Esophagus muscularis mucosa (tissue), 4 donors: ENCODE data around the gene PDGFB.

Source experiments
- EP300 ChIP-seq: sonication (generic); formaldehyde crosslinking; IDR thresholded peaks from one replicate; pipeline ENCODE4 v1.6.1; 2017; ENCODE audit warnings: antibody characterized with exemption
- POLR2A ChIP-seq: fragments of 450-650 bp; IDR thresholded peaks from one replicate; pipeline ENCODE4 v1.6.1; 2017; ENCODE audit warnings: antibody characterized with exemption, moderate library complexity, mild to moderate bottlenecking, low read depth
- TF ChIP-seq, protein P1 (sequence below), 3 experiments: fragments of 200-600 bp in 2 of 3; fragments of 450-650 bp in 1 of 3; sonication (generic) in 2 of 3; IDR thresholded peaks; one replicate each; pipeline ENCODE4 v1.5.1; 2017 to 2019; ENCODE audit warnings: antibody characterized with exemption in 3 of 3, mild to moderate bottlenecking in 2 of 3, moderate library complexity in 1 of 3

DNA sequence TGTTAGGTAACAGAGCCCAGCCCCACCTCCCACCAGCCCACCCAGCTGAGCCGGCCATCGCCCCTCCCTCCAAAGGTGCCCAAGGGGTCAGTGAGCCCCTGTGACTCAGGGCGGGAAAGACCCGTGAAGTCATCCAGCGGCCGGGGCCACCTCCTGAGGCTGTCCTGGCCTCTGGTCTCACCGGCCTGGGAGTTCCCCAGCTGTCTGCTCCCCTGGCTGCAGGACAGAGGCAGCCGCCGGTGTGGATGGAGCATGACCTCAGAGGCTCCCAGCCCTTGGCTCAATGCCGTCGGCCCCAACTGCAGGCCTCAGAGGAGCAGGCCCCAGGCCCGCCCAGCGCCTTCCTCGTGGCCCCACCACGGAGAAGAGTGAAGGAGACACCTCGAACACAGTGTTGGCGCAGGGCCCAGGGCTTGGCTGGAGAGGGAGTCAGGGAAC lies 46.0 kb upstream of the PDGFB start:
- TF ChIP-seq EP300 (no peak), POLR2A (no peak)
- TF ChIP-seq, protein P1, sequence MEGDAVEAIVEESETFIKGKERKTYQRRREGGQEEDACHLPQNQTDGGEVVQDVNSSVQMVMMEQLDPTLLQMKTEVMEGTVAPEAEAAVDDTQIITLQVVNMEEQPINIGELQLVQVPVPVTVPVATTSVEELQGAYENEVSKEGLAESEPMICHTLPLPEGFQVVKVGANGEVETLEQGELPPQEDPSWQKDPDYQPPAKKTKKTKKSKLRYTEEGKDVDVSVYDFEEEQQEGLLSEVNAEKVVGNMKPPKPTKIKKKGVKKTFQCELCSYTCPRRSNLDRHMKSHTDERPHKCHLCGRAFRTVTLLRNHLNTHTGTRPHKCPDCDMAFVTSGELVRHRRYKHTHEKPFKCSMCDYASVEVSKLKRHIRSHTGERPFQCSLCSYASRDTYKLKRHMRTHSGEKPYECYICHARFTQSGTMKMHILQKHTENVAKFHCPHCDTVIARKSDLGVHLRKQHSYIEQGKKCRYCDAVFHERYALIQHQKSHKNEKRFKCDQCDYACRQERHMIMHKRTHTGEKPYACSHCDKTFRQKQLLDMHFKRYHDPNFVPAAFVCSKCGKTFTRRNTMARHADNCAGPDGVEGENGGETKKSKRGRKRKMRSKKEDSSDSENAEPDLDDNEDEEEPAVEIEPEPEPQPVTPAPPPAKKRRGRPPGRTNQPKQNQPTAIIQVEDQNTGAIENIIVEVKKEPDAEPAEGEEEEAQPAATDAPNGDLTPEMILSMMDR (IDR thresholded peaks at IDR 0.05), result no peak
